ENCODE results near the gene GLG1.

Gene GLG1

GRCh38 chr16:74641969-74642368 is 35.1 kb upstream of the GLG1 start:
- TF ChIP-seq, protein P1, sequence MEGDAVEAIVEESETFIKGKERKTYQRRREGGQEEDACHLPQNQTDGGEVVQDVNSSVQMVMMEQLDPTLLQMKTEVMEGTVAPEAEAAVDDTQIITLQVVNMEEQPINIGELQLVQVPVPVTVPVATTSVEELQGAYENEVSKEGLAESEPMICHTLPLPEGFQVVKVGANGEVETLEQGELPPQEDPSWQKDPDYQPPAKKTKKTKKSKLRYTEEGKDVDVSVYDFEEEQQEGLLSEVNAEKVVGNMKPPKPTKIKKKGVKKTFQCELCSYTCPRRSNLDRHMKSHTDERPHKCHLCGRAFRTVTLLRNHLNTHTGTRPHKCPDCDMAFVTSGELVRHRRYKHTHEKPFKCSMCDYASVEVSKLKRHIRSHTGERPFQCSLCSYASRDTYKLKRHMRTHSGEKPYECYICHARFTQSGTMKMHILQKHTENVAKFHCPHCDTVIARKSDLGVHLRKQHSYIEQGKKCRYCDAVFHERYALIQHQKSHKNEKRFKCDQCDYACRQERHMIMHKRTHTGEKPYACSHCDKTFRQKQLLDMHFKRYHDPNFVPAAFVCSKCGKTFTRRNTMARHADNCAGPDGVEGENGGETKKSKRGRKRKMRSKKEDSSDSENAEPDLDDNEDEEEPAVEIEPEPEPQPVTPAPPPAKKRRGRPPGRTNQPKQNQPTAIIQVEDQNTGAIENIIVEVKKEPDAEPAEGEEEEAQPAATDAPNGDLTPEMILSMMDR (conservative IDR thresholded peaks at IDR 0.05; ENCODE audit: low read depth, low read length) = no peak
- H3K4me3 ChIP-seq (ENCODE audit: low read length) = no peak overlapping the region
- DNase-seq (ENCODE audit: low read depth) = no peak

- H3K4me3 ChIP-seq (ENCODE audit: low read length) = no peak overlapping the region
- TF ChIP-seq, protein P1 (conservative IDR thresholded peaks at IDR 0.05; ENCODE audit: low read depth, low read length) = no peak
- no peak for DNase-seq (ENCODE audit: low read depth)
Observed at GRCh38 chr16:74637742-74638453, 31.0 kb upstream of the GLG1 start.

- no peak for DNase-seq (ENCODE audit: low read depth)
- TF ChIP-seq, protein P1 (conservative IDR thresholded peaks at IDR 0.05; ENCODE audit: low read depth, low read length) = no peak
- H3K4me3 ChIP-seq (ENCODE audit: low read length) = no peak overlapping the region
Observed at GRCh38 chr16:74635303-74635702, 28.4 kb upstream of the GLG1 start.

DNA sequence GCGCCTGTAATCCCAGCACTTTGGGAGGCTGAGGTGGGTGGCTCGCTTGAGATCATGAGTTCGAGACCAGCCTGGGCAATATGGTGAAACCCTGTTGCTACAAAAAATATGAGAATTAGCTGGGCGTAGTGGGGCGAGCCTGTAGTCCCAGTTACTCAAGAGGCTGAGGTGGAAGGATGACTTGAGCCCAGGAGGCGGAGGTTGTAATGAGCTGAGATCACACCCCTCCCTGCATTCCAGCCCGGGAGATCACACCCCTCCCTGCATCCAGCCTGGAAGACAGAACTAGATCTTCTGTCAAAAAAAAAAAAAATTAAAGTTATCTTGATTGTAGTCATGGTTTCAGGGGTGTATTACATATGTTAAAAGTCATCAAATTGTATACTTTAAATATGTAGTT is 26.8 kb upstream of the GLG1 start:
- no peak for DNase-seq (ENCODE audit: low read depth)
- TF ChIP-seq, protein P1 (conservative IDR thresholded peaks at IDR 0.05; ENCODE audit: low read depth, low read length) = no peak
- H3K4me3 ChIP-seq (ENCODE audit: low read length) = no peak overlapping the region

- DNase-seq (ENCODE audit: low read depth) = no peak
- TF ChIP-seq, protein P1 (conservative IDR thresholded peaks at IDR 0.05; ENCODE audit: low read depth, low read length) = no peak
Observed at GRCh38 chr16:74627506-74628220, 20.7 kb upstream of the GLG1 start.

GRCh38 chr16:74626741-74627416 is 20.0 kb upstream of the GLG1 start:
- TF ChIP-seq, protein P1 (conservative IDR thresholded peaks at IDR 0.05; ENCODE audit: low read depth, low read length) = no peak
- DNase-seq (ENCODE audit: low read depth) = no peak
- no peak overlapping the region for H3K4me3 ChIP-seq (ENCODE audit: low read length)

More at GRCh38 chr16:74627506-74628220, 20.7 kb upstream of the GLG1 start:
- no peak overlapping the region for H3K4me3 ChIP-seq (ENCODE audit: low read length)

Measured in retinal pigment epithelial cell (primary cell).